Measurements from ENCODE around the gene LCN12. TPM values are rescaled to one million over a fixed set of nuclear protein-coding genes. Genes with fewer than 3 reads are reported as not detected.
A peak's percentile ranks its signal among the peaks of the same experiment; 100 is the strongest.

Gene LCN12
- total RNA-seq, 1 donor from 2014 or later = not detected

- Histone ChIP-seq H3K4me3 (peak overlapping the region; percentile 27 to 52), H3K4me1 (peaks cover 21 to 29% of the 10 kb centered on the region in 2 donors)
Observed at GRCh38 chr9:136995362-136995761, 43.3 kb downstream of the LCN12 start.

GRCh38 chr9:136995772-136996311 lies 43.8 kb downstream of the LCN12 start:
- no peaks in the 10 kb centered on the region for H3K27me3 ChIP-seq
- no peaks in the 10 kb centered on the region for H3K9me3 ChIP-seq
- no peak for TF ChIP-seq CTCF (IDR thresholded peaks at IDR 0.05)
- no peaks in the 10 kb centered on the region for H3K36me3 ChIP-seq
- DNase-seq (ENCODE audit: low spot score in 2 of 2) = no peak
- intact Hi-C loops (cut with DNase I) = loop anchor here (5.0 kb wide), 1 partner anchor 109 kb away; the partner anchor contains the start of gene TRAF2
- peaks cover 21 to 29% of the 10 kb centered on the region in 2 donors for H3K4me1 ChIP-seq
- peak overlapping the region; percentile 27 to 52 for H3K4me3 ChIP-seq
- H3K27ac ChIP-seq = peak overlapping the region; percentile 60 to 67

More at GRCh38 chr9:136995362-136995761, 43.3 kb downstream of the LCN12 start:
- no peaks in the 10 kb centered on the region for H3K9me3 ChIP-seq
- DNase-seq (ENCODE audit: low spot score in 2 of 2) = no peak
- peak overlapping the region; percentile 60 to 67 for H3K27ac ChIP-seq
- H3K27me3 ChIP-seq = no peaks in the 10 kb centered on the region
- intact Hi-C loops (cut with DNase I) = loop anchor here (5.0 kb wide), 1 partner anchor 108 kb away; the partner anchor contains the start of gene TRAF2
- H3K36me3 ChIP-seq = no peaks in the 10 kb centered on the region
- no peak for TF ChIP-seq CTCF (IDR thresholded peaks at IDR 0.05)

GRCh38 chr9:136996361-136997292 lies 44.6 kb downstream of the LCN12 start, which contains the start of gene CLIC3:
Gene CLIC3 (minus strand): TSS chr9:136996568. CDS start chr9:136996543, 25 bp downstream.
- Histone ChIP-seq H3K27ac (peak within 1 kb of the TSS; percentile 60 to 67), H3K4me1 (peaks cover 21 to 29% of the 10 kb centered on the region in 2 donors), H3K9me3 (no peaks in the 10 kb centered on the region), H3K27me3 (no peaks in the 10 kb centered on the region), H3K36me3 (no peaks in the 10 kb centered on the region), H3K4me3 (peak within 1 kb of the TSS; percentile 27 to 52)
- intact Hi-C loops (cut with DNase I) = loop anchor here (5.0 kb wide), 1 partner anchor 109 kb away; the partner anchor contains the start of gene TRAF2
- DNase-seq (ENCODE audit: low spot score in 2 of 2) = no peak
- no peak for TF ChIP-seq CTCF (IDR thresholded peaks at IDR 0.05)

GRCh38 chr9:136997371-136997770 lies 45.3 kb downstream of the LCN12 start:
- Histone ChIP-seq H3K36me3 (no peaks in the 10 kb centered on the region), H3K27me3 (no peaks in the 10 kb centered on the region), H3K4me3 (no peak overlapping the region), H3K4me1 (peaks cover 21 to 29% of the 10 kb centered on the region in 2 donors), H3K9me3 (no peaks in the 10 kb centered on the region), H3K27ac (peak overlapping the region in 1 of 2 donors; percentile 5)
- TF ChIP-seq CTCF (IDR thresholded peaks at IDR 0.05) = no peak
- intact Hi-C loops (cut with DNase I) = loop anchor here (5.0 kb wide), 1 partner anchor 110 kb away; the partner anchor contains the start of gene TRAF2
- no peak for DNase-seq (ENCODE audit: low spot score in 2 of 2)

- Histone ChIP-seq H3K4me3 (no peak overlapping the region), H3K9me3 (no peaks in the 10 kb centered on the region), H3K4me1 (peaks cover 17 to 26% of the 10 kb centered on the region in 2 donors), H3K27ac (peak overlapping the region in 1 of 2 donors; percentile 5), H3K36me3 (no peaks in the 10 kb centered on the region), H3K27me3 (no peaks in the 10 kb centered on the region)
- intact Hi-C loops (cut with DNase I) = loop anchor here (5.0 kb wide), 1 partner anchor 111 kb away; the partner anchor contains the start of gene TRAF2
- no peak for DNase-seq (ENCODE audit: low spot score in 2 of 2)
- no peak for TF ChIP-seq CTCF (IDR thresholded peaks at IDR 0.05)
Observed at GRCh38 chr9:136997830-136998234, 45.8 kb downstream of the LCN12 start.

All from ascending aorta (tissue), 2 donors.